Measurements from ENCODE around the gene PROK1. TPM values are rescaled to one million over a fixed set of nuclear protein-coding genes. Genes with fewer than 3 reads are reported as not detected.

Gene PROK1
- total and polyA plus RNA-seq, 2 of the 13 experiments (the other 11 are each of a cell fraction or from before 2014, with no cell fraction given), result 0.07 TPM; not detected in 1

DNA sequence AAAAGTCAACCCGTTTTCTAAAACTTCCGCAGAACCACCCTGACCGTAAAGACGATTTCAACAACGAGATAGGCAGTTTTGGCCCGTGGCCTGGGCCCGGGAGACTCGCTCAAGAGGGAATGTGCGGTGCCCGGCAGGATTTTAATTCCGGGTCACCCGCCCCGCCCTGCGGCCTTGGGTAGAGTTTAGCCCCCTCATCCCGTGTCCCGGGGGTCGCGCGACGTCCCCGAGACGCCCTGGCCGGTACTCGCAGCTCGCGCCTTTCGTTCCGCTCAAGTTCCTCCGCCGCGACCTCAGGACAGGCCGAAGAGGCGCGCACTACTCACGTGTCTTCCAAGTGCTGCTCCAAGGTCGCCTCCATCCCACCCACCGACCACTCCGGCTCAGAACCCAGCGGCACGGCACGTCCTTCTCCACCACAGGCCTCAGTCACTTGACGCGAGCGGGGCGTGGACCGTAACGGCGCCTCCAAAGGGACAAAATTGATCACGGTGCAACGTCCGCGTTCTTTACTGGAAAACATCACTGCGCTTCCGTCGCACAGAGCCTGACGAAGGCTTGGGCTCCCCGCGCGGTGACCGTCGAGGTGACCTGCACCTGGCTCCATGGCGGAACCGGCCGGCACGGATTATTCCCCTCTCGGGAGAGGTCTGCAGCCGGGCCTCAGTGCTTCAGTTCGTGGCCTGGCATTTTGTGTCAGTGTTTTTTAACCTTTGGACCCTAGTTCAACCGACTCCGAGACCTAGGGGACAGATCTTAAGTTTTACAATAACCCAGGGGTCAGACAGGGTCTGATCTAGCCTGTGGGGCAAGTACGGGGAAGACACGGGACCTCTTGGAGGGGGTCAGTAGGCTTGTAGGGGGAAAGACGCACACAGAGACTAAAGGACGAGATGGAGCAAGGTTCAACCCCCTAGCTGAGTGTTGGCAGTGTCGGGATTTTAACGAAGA lies 43.4 kb upstream of the PROK1 start, which contains the start of gene LAMTOR5 (continued):
- TF ChIP-seq ZNF232 (CRISPR knock-in tag; IDR thresholded peaks at IDR 0.05; ENCODE audit: borderline replicate concordance) (peak; percentile 91), ZSCAN20 (CRISPR knock-in tag; IDR thresholded peaks at IDR 0.05; ENCODE audit: borderline replicate concordance) (no peak), YEATS4 (CRISPR knock-in tag; IDR thresholded peaks at IDR 0.05; ENCODE audit: borderline replicate concordance) (peak; percentile 96), ZFAT (CRISPR knock-in tag; conservative IDR thresholded peaks at IDR 0.05) (no peak; the same call in 1 of the 2 replicates), ZNF569 (CRISPR knock-in tag; IDR thresholded peaks at IDR 0.05; ENCODE audit: borderline replicate concordance) (no peak), ZNF816 (CRISPR knock-in tag; IDR thresholded peaks at IDR 0.05; ENCODE audit: borderline replicate concordance) (peak; percentile 26; the same call in 1 of the 2 replicates), RORA (CRISPR knock-in tag; IDR thresholded peaks at IDR 0.05) (no peak), ZNF234 (CRISPR knock-in tag; conservative IDR thresholded peaks at IDR 0.05) (peak; percentile 66; the same call in 1 of the 2 replicates), MTF2 (CRISPR knock-in tag; IDR thresholded peaks at IDR 0.05; ENCODE audit: borderline replicate concordance) (no peak), MED13 (CRISPR knock-in tag; IDR thresholded peaks at IDR 0.05) (peak; percentile 80; the same call in 1 of the 2 replicates), SMAD3 (CRISPR knock-in tag; IDR thresholded peaks at IDR 0.05) (peak; percentile 93), ZNF12 (CRISPR knock-in tag; IDR thresholded peaks at IDR 0.05) (0 out of 2 replicates have a peak, but pooled peaks have one; percentile 63), YY1 (IDR thresholded peaks at IDR 0.05; ENCODE audit: insufficient read depth, insufficient replicate concordance, low read depth, low read length) (peak; percentile 85), ZSCAN22 (CRISPR knock-in tag; IDR thresholded peaks at IDR 0.05) (0 out of 2 replicates have a peak, but pooled peaks have one; percentile 45), HNRNPLL (IDR thresholded peaks at IDR 0.05; ENCODE audit: low read depth, low read length, poor library complexity, severe bottlenecking) (peak; percentile 92)
- TF ChIP-seq, protein P1, sequence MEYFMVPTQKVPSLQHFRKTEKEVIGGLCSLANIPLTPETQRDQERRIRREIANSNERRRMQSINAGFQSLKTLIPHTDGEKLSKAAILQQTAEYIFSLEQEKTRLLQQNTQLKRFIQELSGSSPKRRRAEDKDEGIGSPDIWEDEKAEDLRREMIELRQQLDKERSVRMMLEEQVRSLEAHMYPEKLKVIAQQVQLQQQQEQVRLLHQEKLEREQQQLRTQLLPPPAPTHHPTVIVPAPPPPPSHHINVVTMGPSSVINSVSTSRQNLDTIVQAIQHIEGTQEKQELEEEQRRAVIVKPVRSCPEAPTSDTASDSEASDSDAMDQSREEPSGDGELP (IDR thresholded peaks at IDR 0.05; ENCODE audit: borderline replicate concordance, low read depth), result peak; percentile 17; the same call in 1 of the 2 replicates
- TF ChIP-seq, protein P2, sequence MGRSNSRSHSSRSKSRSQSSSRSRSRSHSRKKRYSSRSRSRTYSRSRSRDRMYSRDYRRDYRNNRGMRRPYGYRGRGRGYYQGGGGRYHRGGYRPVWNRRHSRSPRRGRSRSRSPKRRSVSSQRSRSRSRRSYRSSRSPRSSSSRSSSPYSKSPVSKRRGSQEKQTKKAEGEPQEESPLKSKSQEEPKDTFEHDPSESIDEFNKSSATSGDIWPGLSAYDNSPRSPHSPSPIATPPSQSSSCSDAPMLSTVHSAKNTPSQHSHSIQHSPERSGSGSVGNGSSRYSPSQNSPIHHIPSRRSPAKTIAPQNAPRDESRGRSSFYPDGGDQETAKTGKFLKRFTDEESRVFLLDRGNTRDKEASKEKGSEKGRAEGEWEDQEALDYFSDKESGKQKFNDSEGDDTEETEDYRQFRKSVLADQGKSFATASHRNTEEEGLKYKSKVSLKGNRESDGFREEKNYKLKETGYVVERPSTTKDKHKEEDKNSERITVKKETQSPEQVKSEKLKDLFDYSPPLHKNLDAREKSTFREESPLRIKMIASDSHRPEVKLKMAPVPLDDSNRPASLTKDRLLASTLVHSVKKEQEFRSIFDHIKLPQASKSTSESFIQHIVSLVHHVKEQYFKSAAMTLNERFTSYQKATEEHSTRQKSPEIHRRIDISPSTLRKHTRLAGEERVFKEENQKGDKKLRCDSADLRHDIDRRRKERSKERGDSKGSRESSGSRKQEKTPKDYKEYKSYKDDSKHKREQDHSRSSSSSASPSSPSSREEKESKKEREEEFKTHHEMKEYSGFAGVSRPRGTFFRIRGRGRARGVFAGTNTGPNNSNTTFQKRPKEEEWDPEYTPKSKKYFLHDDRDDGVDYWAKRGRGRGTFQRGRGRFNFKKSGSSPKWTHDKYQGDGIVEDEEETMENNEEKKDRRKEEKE (IDR thresholded peaks at IDR 0.05), result no peak
- TF ChIP-seq, protein P3, sequence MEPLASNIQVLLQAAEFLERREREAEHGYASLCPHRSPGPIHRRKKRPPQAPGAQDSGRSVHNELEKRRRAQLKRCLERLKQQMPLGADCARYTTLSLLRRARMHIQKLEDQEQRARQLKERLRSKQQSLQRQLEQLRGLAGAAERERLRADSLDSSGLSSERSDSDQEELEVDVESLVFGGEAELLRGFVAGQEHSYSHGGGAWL (CRISPR knock-in tag; IDR thresholded peaks at IDR 0.05), result peak; percentile 92
- TF ChIP-seq, protein P4, sequence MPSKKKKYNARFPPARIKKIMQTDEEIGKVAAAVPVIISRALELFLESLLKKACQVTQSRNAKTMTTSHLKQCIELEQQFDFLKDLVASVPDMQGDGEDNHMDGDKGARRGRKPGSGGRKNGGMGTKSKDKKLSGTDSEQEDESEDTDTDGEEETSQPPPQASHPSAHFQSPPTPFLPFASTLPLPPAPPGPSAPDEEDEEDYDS (CRISPR knock-in tag; IDR thresholded peaks at IDR 0.05), result peak; percentile 73
- TF ChIP-seq, protein P5, sequence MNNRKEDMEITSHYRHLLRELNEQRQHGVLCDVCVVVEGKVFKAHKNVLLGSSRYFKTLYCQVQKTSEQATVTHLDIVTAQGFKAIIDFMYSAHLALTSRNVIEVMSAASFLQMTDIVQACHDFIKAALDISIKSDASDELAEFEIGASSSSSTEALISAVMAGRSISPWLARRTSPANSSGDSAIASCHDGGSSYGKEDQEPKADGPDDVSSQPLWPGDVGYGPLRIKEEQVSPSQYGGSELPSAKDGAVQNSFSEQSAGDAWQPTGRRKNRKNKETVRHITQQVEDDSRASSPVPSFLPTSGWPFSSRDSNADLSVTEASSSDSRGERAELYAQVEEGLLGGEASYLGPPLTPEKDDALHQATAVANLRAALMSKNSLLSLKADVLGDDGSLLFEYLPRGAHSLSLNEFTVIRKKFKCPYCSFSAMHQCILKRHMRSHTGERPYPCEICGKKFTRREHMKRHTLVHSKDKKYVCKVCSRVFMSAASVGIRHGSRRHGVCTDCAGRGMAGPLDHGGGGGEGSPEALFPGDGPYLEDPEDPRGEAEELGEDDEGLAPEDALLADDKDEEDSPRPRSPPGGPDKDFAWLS (CRISPR knock-in tag; IDR thresholded peaks at IDR 0.05; ENCODE audit: borderline replicate concordance), result peak; percentile 93; the same call in 1 of the 2 replicates
